Fibroblast of mammary gland (primary cell): ENCODE data around the gene NBEA.

Experiments
- DNase-seq: peaks from one replicate; pipeline ENCODE4 v3.0.0-alpha.2; 2010; ENCODE audit warnings: low read depth
- H3K4me3 ChIP-seq: 2 replicates; pipeline ENCODE4 v1.5.1; 2011; ENCODE audit warnings: low read depth, mild to moderate bottlenecking, low read length, moderate library complexity; ENCODE audit not compliant: control insufficient read depth
- CTCF ChIP-seq: conservative IDR thresholded peaks from 2 replicates; pipeline ENCODE4 v1.5.1; 2011; ENCODE audit warnings: low read depth, low read length, inconsistent platforms; ENCODE audit not compliant: control insufficient read depth, insufficient read depth

The NBEA gene

GRCh38 chr13:35365883-35366282, 423.8 kb downstream of the NBEA start:
- no peak for DNase-seq
- H3K4me3 ChIP-seq, result no peak overlapping the region
- TF ChIP-seq CTCF, result no peak

- no peak overlapping the region for H3K4me3 ChIP-seq
- no peak for DNase-seq
- no peak for TF ChIP-seq CTCF
Measured at GRCh38 chr13:35367586-35367985, 425.5 kb downstream of the NBEA start.

GRCh38 chr13:35378939-35379338, 436.9 kb downstream of the NBEA start:
- H3K4me3 ChIP-seq, result no peak overlapping the region
- peak; percentile 8 for DNase-seq
- TF ChIP-seq CTCF, result no peak

- no peak for DNase-seq
- no peak for TF ChIP-seq CTCF
- H3K4me3 ChIP-seq, result no peak overlapping the region
Measured at GRCh38 chr13:35379663-35380062, 437.6 kb downstream of the NBEA start.

- H3K4me3 ChIP-seq, result no peak overlapping the region
- TF ChIP-seq CTCF, result no peak
- peak; percentile 11 for DNase-seq
Measured at GRCh38 chr13:35387682-35388250, 445.7 kb downstream of the NBEA start.

GRCh38 chr13:35388441-35389355, 446.6 kb downstream of the NBEA start:
- peak; percentile 72 for DNase-seq
- no peak for TF ChIP-seq CTCF
- H3K4me3 ChIP-seq, result peak overlapping the region; percentile 6
